ENCODE data around the gene TEX13C. TPM values are rescaled to one million over a fixed set of nuclear protein-coding genes. Genes with fewer than 3 reads are reported as not detected.

TEX13C gene
- polyA plus RNA-seq (2013, experiment 1 of 4): not detected
- polyA plus RNA-seq (2013, experiment 2 of 4): not detected
- not detected for polyA plus RNA-seq (2013, experiment 3 of 4)
- not detected for polyA plus RNA-seq (2013, experiment 4 of 4)

DNA sequence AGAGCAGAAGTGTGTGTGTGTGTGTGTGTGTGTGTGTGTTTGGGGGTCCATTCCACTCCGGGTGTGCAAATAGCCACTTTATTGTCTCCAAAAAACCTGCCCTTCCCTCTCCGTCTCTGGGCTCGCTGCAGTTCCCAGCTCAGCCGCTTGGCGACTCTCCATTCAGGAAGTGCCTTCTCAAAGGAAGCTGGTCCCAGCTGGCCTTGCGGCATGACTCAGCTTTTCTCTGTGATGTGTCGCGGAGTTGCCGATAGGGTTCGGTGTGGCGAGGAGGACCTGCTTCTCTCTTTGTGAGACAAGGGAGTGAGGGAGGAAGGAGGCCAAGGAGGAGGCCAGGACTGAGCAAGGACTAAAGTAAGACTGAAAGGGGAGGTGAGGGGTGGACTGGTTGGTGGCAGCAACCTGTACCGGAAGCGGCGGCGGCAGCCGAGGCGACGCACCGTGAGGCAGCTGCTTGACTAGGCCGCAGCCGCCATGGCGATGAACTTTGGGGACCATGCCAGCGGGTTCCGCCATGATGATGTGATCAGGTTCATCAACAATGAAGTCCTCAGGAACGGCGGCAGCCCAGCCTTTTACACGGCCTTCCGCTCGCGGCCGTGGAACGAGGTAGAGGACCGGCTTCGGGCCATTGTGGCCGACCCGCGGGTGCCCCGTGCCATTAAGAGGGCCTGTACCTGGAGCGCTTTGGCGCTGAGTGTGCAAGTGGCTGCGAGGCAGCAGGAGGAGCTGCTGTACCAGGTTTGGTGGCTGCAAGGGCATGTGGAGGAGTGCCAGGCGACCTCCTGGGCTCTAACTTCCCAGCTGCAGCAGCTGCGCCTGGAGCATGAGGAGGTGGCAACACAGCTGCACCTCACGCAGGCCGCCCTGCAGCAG is at the start of gene TEX13C:
TEX13C (plus strand) TSS at position 226 of the 876 bp plus-strand sequence; CDS start at position 475, 249 bp downstream.
- no peak within 1 kb of the TSS for H3K27ac ChIP-seq (ENCODE audit: insufficient read depth, low read depth, low read length, poor library complexity, severe bottlenecking)
- H3K4me3 ChIP-seq (ENCODE audit: insufficient read depth, low read depth, low read length): no peak within 1 kb of the TSS
- no peaks in the 10 kb centered on the region for H3K4me1 ChIP-seq (ENCODE audit: control insufficient read depth, insufficient read depth, low read length)
- H3K36me3 ChIP-seq (ENCODE audit: control insufficient read depth, insufficient read depth, low read length): no peaks in the 10 kb centered on the region
- H3K9me3 ChIP-seq (ENCODE audit: control insufficient read depth, low read length): no peaks in the 10 kb centered on the region
- H3K27me3 ChIP-seq (ENCODE audit: control insufficient read depth, insufficient read depth, low read length, poor library complexity, severe bottlenecking): no peaks in the 10 kb centered on the region
- WGBS, 2 experiments: 96 to 97% methylated on average over 44 to 45 of the region's 45 CpGs

GRCh38 chrX:125287282-125287681 is 32.4 kb upstream of the TEX13C start:
- Histone ChIP-seq H3K36me3 (ENCODE audit: control insufficient read depth, insufficient read depth, low read length) (no peaks in the 10 kb centered on the region), H3K9me3 (ENCODE audit: control insufficient read depth, low read length) (no peaks in the 10 kb centered on the region), H3K27ac (ENCODE audit: insufficient read depth, low read depth, low read length, poor library complexity, severe bottlenecking) (no peak overlapping the region), H3K4me1 (ENCODE audit: control insufficient read depth, insufficient read depth, low read length) (no peaks in the 10 kb centered on the region), H3K4me3 (ENCODE audit: insufficient read depth, low read depth, low read length) (no peak overlapping the region), H3K27me3 (ENCODE audit: control insufficient read depth, insufficient read depth, low read length, poor library complexity, severe bottlenecking) (no peaks in the 10 kb centered on the region)
- 93 to 95% methylated on average over 3 of the region's 3 CpGs for WGBS, 2 experiments

- WGBS, 2 experiments: 95 to 99% methylated on average over 5 of the region's 5 CpGs
- H3K36me3 ChIP-seq (ENCODE audit: control insufficient read depth, insufficient read depth, low read length): no peaks in the 10 kb centered on the region
- no peaks in the 10 kb centered on the region for H3K4me1 ChIP-seq (ENCODE audit: control insufficient read depth, insufficient read depth, low read length)
- no peaks in the 10 kb centered on the region for H3K27me3 ChIP-seq (ENCODE audit: control insufficient read depth, insufficient read depth, low read length, poor library complexity, severe bottlenecking)
- H3K9me3 ChIP-seq (ENCODE audit: control insufficient read depth, low read length): no peaks in the 10 kb centered on the region
- H3K4me3 ChIP-seq (ENCODE audit: insufficient read depth, low read depth, low read length): no peak overlapping the region
- H3K27ac ChIP-seq (ENCODE audit: insufficient read depth, low read depth, low read length, poor library complexity, severe bottlenecking): no peak overlapping the region
Measured at GRCh38 chrX:125288343-125288742, 31.3 kb upstream of the TEX13C start.

DNA sequence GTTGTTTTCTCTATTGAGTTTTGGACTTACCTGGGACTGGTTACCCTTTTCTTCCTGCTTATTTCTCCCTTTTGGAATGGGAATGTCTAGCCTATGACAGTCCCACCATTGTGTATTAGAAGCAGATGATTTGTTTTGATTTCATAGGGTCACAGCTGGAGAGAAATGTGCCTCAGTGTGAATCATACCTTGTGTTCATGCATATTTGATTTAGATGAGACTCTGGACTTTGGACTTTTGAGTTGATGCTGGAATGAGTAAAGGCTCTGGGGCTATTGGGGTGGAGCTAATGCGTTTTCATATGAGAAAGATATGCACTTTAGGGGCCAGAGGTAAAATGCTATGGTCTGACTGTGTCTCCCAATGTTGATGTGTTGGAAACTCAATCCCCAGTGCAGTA is 30.5 kb upstream of the TEX13C start:
- no peak overlapping the region for H3K4me3 ChIP-seq (ENCODE audit: insufficient read depth, low read depth, low read length)
- H3K27ac ChIP-seq (ENCODE audit: insufficient read depth, low read depth, low read length, poor library complexity, severe bottlenecking): no peak overlapping the region
- H3K36me3 ChIP-seq (ENCODE audit: control insufficient read depth, insufficient read depth, low read length): no peaks in the 10 kb centered on the region
- H3K27me3 ChIP-seq (ENCODE audit: control insufficient read depth, insufficient read depth, low read length, poor library complexity, severe bottlenecking): no peaks in the 10 kb centered on the region
- no peaks in the 10 kb centered on the region for H3K9me3 ChIP-seq (ENCODE audit: control insufficient read depth, low read length)
- WGBS, 2 experiments: 93 to 100% methylated on average over 1 of the region's 1 CpG
- no peaks in the 10 kb centered on the region for H3K4me1 ChIP-seq (ENCODE audit: control insufficient read depth, insufficient read depth, low read length)

DNA sequence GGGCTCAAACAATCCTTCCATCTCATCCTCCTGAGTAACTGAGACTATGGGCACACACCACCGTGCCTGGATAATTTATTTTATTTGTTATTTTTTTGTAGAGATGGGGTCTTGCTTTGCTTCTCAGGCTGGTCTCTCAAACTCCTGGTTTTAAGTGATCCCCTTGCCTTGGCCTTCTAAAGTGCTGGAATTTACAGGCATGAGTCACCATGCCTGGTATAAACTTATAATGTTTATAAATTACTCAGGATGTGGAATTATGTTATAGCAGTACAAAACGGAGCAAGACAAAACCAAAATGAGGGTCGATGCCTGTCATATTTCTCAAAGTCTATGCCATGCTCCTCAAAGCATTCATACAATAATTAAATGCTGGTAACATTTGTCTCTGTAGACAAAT is 29.8 kb upstream of the TEX13C start:
- no CpG with 5 or more reads among the region's 3 CpGs for WGBS, 2 experiments
- Histone ChIP-seq H3K9me3 (ENCODE audit: control insufficient read depth, low read length) (no peaks in the 10 kb centered on the region), H3K27ac (ENCODE audit: insufficient read depth, low read depth, low read length, poor library complexity, severe bottlenecking) (no peak overlapping the region), H3K4me3 (ENCODE audit: insufficient read depth, low read depth, low read length) (no peak overlapping the region), H3K36me3 (ENCODE audit: control insufficient read depth, insufficient read depth, low read length) (no peaks in the 10 kb centered on the region), H3K27me3 (ENCODE audit: control insufficient read depth, insufficient read depth, low read length, poor library complexity, severe bottlenecking) (no peaks in the 10 kb centered on the region), H3K4me1 (ENCODE audit: control insufficient read depth, insufficient read depth, low read length) (no peaks in the 10 kb centered on the region)

DNA sequence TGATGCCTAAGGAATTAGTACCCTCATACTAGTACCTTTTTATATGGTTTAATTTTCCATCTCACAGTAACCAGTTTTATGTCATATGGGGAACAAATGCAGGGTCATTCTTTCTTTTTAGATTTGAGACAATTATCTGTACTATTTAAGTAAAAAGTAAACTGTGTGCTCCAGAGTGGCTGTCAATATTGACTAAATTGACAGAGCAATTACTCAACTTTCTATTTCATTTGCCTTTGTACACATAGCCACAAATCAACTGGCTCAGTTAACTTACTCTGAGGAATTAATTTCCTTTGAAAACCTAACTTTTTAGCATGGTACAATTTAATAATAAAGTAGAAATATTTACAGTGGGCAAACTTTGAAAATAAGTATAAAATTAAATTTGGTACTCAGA is 28.5 kb upstream of the TEX13C start:
- Histone ChIP-seq H3K4me1 (ENCODE audit: control insufficient read depth, insufficient read depth, low read length) (no peaks in the 10 kb centered on the region), H3K27me3 (ENCODE audit: control insufficient read depth, insufficient read depth, low read length, poor library complexity, severe bottlenecking) (no peaks in the 10 kb centered on the region), H3K9me3 (ENCODE audit: control insufficient read depth, low read length) (no peaks in the 10 kb centered on the region), H3K27ac (ENCODE audit: insufficient read depth, low read depth, low read length, poor library complexity, severe bottlenecking) (no peak overlapping the region), H3K36me3 (ENCODE audit: control insufficient read depth, insufficient read depth, low read length) (no peaks in the 10 kb centered on the region), H3K4me3 (ENCODE audit: insufficient read depth, low read depth, low read length) (no peak overlapping the region)

DNA sequence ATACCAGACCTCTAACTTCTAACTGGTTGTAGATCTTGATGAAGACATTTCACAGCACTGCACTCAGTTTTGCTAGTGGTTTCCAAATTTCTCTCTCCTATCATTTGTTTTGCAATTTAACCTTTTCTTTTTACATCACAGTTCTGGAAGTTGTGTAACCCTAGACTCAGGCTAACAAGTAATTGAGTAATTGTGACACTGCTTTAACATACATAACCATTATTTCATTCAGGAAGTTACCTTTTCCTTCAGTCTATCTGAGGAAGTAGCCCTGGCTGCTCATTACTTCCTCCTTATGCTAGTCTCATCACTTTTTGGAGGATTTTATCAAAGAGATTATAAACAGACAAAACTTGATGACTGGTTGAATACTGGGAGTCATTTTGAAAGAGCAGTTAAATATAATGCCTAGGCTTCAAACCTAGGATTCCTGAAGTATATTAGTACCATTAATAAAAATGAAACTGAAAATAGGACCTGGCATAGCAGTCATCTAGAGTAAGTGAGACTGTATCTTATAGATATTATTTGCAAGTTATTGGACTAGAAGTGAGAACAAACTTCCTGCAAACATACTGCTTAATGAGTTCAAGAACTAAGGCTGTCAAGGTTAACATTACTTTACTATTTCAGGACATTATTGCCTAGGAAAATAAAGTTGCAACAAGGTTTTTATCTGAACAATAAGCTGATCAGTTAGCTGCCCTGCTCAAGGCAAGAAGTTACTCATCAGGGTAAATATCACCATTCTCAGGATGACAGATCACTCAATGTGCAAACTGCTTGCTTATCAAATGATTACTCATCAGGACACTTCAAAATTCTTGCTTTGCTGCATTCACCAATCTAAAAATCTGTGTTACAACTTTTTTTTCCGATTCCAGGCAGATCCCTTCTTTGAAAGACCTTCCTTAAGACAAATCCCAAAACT is 25.6 kb upstream of the TEX13C start:
- Histone ChIP-seq H3K4me1 (ENCODE audit: control insufficient read depth, insufficient read depth, low read length) (no peaks in the 10 kb centered on the region), H3K27ac (ENCODE audit: insufficient read depth, low read depth, low read length, poor library complexity, severe bottlenecking) (no peak overlapping the region), H3K4me3 (ENCODE audit: insufficient read depth, low read depth, low read length) (no peak overlapping the region), H3K9me3 (ENCODE audit: control insufficient read depth, low read length) (no peaks in the 10 kb centered on the region), H3K27me3 (ENCODE audit: control insufficient read depth, insufficient read depth, low read length, poor library complexity, severe bottlenecking) (no peaks in the 10 kb centered on the region), H3K36me3 (ENCODE audit: control insufficient read depth, insufficient read depth, low read length) (no peaks in the 10 kb centered on the region)
- WGBS, 2 experiments: 91 to 92% methylated on average over 1 of the region's 1 CpG

GRCh38 chrX:125295337-125295736 is 24.3 kb upstream of the TEX13C start:
- H3K4me1 ChIP-seq (ENCODE audit: control insufficient read depth, insufficient read depth, low read length): no peaks in the 10 kb centered on the region
- no peak overlapping the region for H3K4me3 ChIP-seq (ENCODE audit: insufficient read depth, low read depth, low read length)
- WGBS, 2 experiments: 100% methylated on average over 1 of the region's 2 CpGs
- H3K27ac ChIP-seq (ENCODE audit: insufficient read depth, low read depth, low read length, poor library complexity, severe bottlenecking): no peak overlapping the region
- H3K36me3 ChIP-seq (ENCODE audit: control insufficient read depth, insufficient read depth, low read length): no peaks in the 10 kb centered on the region
- H3K27me3 ChIP-seq (ENCODE audit: control insufficient read depth, insufficient read depth, low read length, poor library complexity, severe bottlenecking): no peaks in the 10 kb centered on the region
- no peaks in the 10 kb centered on the region for H3K9me3 ChIP-seq (ENCODE audit: control insufficient read depth, low read length)

DNA sequence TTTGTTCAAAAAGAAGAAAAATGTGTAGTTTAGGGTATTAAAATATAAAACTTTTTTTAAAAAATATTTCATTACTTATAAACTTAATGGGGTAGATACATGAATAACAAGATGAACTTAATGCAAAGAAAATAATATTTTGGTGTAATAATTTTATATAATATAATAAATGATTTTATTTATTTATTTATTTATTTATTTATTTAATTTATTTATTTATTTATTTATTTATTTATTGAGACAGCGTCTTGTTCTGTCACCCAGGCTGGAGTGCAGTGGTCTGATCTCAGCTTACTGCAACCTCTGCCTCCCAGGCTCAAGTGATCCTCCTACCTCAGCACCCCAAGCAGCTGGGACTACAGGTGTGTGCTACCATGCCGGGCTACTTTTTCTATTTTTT is 20.8 kb upstream of the TEX13C start:
- Histone ChIP-seq H3K4me3 (ENCODE audit: insufficient read depth, low read depth, low read length) (no peak overlapping the region), H3K27ac (ENCODE audit: insufficient read depth, low read depth, low read length, poor library complexity, severe bottlenecking) (no peak overlapping the region), H3K27me3 (ENCODE audit: control insufficient read depth, insufficient read depth, low read length, poor library complexity, severe bottlenecking) (no peaks in the 10 kb centered on the region), H3K9me3 (ENCODE audit: control insufficient read depth, low read length) (no peaks in the 10 kb centered on the region), H3K4me1 (ENCODE audit: control insufficient read depth, insufficient read depth, low read length) (no peaks in the 10 kb centered on the region), H3K36me3 (ENCODE audit: control insufficient read depth, insufficient read depth, low read length) (no peaks in the 10 kb centered on the region)
- WGBS, 2 experiments: 94 to 100% methylated on average over 2 of the region's 2 CpGs

- Histone ChIP-seq H3K4me1 (ENCODE audit: control insufficient read depth, insufficient read depth, low read length) (no peaks in the 10 kb centered on the region), H3K9me3 (ENCODE audit: control insufficient read depth, low read length) (no peaks in the 10 kb centered on the region), H3K36me3 (ENCODE audit: control insufficient read depth, insufficient read depth, low read length) (no peaks in the 10 kb centered on the region), H3K27me3 (ENCODE audit: control insufficient read depth, insufficient read depth, low read length, poor library complexity, severe bottlenecking) (no peaks in the 10 kb centered on the region), H3K27ac (ENCODE audit: insufficient read depth, low read depth, low read length, poor library complexity, severe bottlenecking) (no peak overlapping the region), H3K4me3 (ENCODE audit: insufficient read depth, low read depth, low read length) (no peak overlapping the region)
- whole genome bisulfite sequencing, 2 experiments: 92% methylated on average over 1 of the region's 1 CpG
Measured at GRCh38 chrX:125306335-125306866, 13.3 kb upstream of the TEX13C start.

All from ectodermal cell (in vitro differentiated cells).